IPS-15b (cell line): ENCODE measurements around the gene GABRB3.

Experiments used
- H3K27me3 ChIP-seq: one replicate; pipeline ENCODE4 v1.6.1; 2013; ENCODE audit warnings: low read length; ENCODE audit not compliant: control insufficient read depth, insufficient read depth
- H3K36me3 ChIP-seq: one replicate; pipeline ENCODE4 v1.6.1; 2013; ENCODE audit warnings: low read length; ENCODE audit not compliant: control insufficient read depth, insufficient read depth
- H3K4me1 ChIP-seq: one replicate; pipeline ENCODE4 v1.6.1; 2013; ENCODE audit warnings: mild to moderate bottlenecking, low read length; ENCODE audit not compliant: control insufficient read depth, insufficient read depth
- H3K4me3 ChIP-seq: one replicate; pipeline ENCODE4 v1.5.1; 2013; ENCODE audit warnings: low read depth, low read length
- H3K9ac ChIP-seq: one replicate; pipeline ENCODE4 v1.6.1; 2013; ENCODE audit warnings: low read depth, mild to moderate bottlenecking, low read length
- H3K9me3 ChIP-seq: one replicate; pipeline ENCODE4 v1.6.1; 2013; ENCODE audit warnings: mild to moderate bottlenecking, low read length; ENCODE audit not compliant: control insufficient read depth, insufficient read depth

GABRB3 gene

GRCh38 chr15:26571346-26571745 is 201.5 kb downstream of the GABRB3 start:
- Histone ChIP-seq H3K4me1 (no peaks in the 10 kb centered on the region), H3K9ac (no peak overlapping the region), H3K4me3 (no peak overlapping the region), H3K9me3 (no peaks in the 10 kb centered on the region), H3K27me3 (no peaks in the 10 kb centered on the region), H3K36me3 (no peaks in the 10 kb centered on the region)

- no peaks in the 10 kb centered on the region for H3K9me3 ChIP-seq
Observed at GRCh38 chr15:26565542-26565941, 207.3 kb downstream of the GABRB3 start.

GRCh38 chr15:26564361-26564760 is 208.5 kb downstream of the GABRB3 start:
- Histone ChIP-seq H3K4me3 (no peak overlapping the region), H3K9me3 (no peaks in the 10 kb centered on the region), H3K9ac (no peak overlapping the region), H3K27me3 (no peaks in the 10 kb centered on the region), H3K4me1 (peaks cover 13% of the 10 kb centered on the region), H3K36me3 (peaks cover 26% of the 10 kb centered on the region)

More at GRCh38 chr15:26565542-26565941, 207.3 kb downstream of the GABRB3 start:
- no peak overlapping the region for H3K9ac ChIP-seq
- no peak overlapping the region for H3K4me3 ChIP-seq
- no peaks in the 10 kb centered on the region for H3K27me3 ChIP-seq
- H3K36me3 ChIP-seq, result peaks cover 21% of the 10 kb centered on the region
- peaks cover 13% of the 10 kb centered on the region for H3K4me1 ChIP-seq

GRCh38 chr15:26562336-26562735 is 210.5 kb downstream of the GABRB3 start:
- Histone ChIP-seq H3K27me3 (no peaks in the 10 kb centered on the region), H3K36me3 (peaks cover 29% of the 10 kb centered on the region), H3K9me3 (no peaks in the 10 kb centered on the region), H3K4me1 (peaks cover 13% of the 10 kb centered on the region), H3K9ac (no peak overlapping the region), H3K4me3 (no peak overlapping the region)

GRCh38 chr15:26561896-26562295 is 211.0 kb downstream of the GABRB3 start:
- no peaks in the 10 kb centered on the region for H3K9me3 ChIP-seq
- peaks cover 13% of the 10 kb centered on the region for H3K4me1 ChIP-seq
- H3K36me3 ChIP-seq, result peaks cover 29% of the 10 kb centered on the region
- H3K27me3 ChIP-seq, result no peaks in the 10 kb centered on the region
- H3K4me3 ChIP-seq, result no peak overlapping the region
- H3K9ac ChIP-seq, result no peak overlapping the region

- Histone ChIP-seq H3K9ac (no peak overlapping the region), H3K9me3 (no peaks in the 10 kb centered on the region), H3K36me3 (peaks cover 29% of the 10 kb centered on the region)
Observed at GRCh38 chr15:26561130-26561529, 211.7 kb downstream of the GABRB3 start.

GRCh38 chr15:26555898-26556297 is 217.0 kb downstream of the GABRB3 start:
- Histone ChIP-seq H3K9ac (no peak overlapping the region), H3K27me3 (no peaks in the 10 kb centered on the region), H3K4me1 (no peaks in the 10 kb centered on the region), H3K9me3 (no peaks in the 10 kb centered on the region), H3K4me3 (no peak overlapping the region), H3K36me3 (peaks cover 20% of the 10 kb centered on the region)

More at GRCh38 chr15:26561130-26561529, 211.7 kb downstream of the GABRB3 start:
- no peaks in the 10 kb centered on the region for H3K27me3 ChIP-seq
- H3K4me1 ChIP-seq, result peaks cover 13% of the 10 kb centered on the region
- H3K4me3 ChIP-seq, result no peak overlapping the region

GRCh38 chr15:26551473-26551872 is 221.4 kb downstream of the GABRB3 start:
- Histone ChIP-seq H3K9ac (no peak overlapping the region), H3K4me3 (no peak overlapping the region), H3K4me1 (no peaks in the 10 kb centered on the region), H3K36me3 (peaks cover 13% of the 10 kb centered on the region), H3K27me3 (no peaks in the 10 kb centered on the region), H3K9me3 (no peaks in the 10 kb centered on the region)

GRCh38 chr15:26550880-26551279 is 222.0 kb downstream of the GABRB3 start:
- Histone ChIP-seq H3K27me3 (no peaks in the 10 kb centered on the region), H3K36me3 (peaks cover 13% of the 10 kb centered on the region), H3K9ac (no peak overlapping the region), H3K9me3 (no peaks in the 10 kb centered on the region), H3K4me3 (no peak overlapping the region), H3K4me1 (no peaks in the 10 kb centered on the region)

GRCh38 chr15:26537663-26538062 is 235.2 kb downstream of the GABRB3 start:
- no peaks in the 10 kb centered on the region for H3K36me3 ChIP-seq

GRCh38 chr15:26531489-26531888 is 241.4 kb downstream of the GABRB3 start:
- Histone ChIP-seq H3K36me3 (no peaks in the 10 kb centered on the region), H3K27me3 (no peaks in the 10 kb centered on the region), H3K4me1 (peaks cover 6% of the 10 kb centered on the region), H3K9ac (no peak overlapping the region), H3K9me3 (no peaks in the 10 kb centered on the region), H3K4me3 (no peak overlapping the region)

More at GRCh38 chr15:26537663-26538062, 235.2 kb downstream of the GABRB3 start:
- H3K27me3 ChIP-seq, result no peaks in the 10 kb centered on the region
- no peaks in the 10 kb centered on the region for H3K9me3 ChIP-seq
- no peaks in the 10 kb centered on the region for H3K4me1 ChIP-seq
- H3K4me3 ChIP-seq, result no peak overlapping the region
- H3K9ac ChIP-seq, result no peak overlapping the region

- no peaks in the 10 kb centered on the region for H3K9me3 ChIP-seq
- H3K4me1 ChIP-seq, result no peaks in the 10 kb centered on the region
- no peak overlapping the region for H3K4me3 ChIP-seq
- no peak overlapping the region for H3K9ac ChIP-seq
- H3K36me3 ChIP-seq, result no peaks in the 10 kb centered on the region
- H3K27me3 ChIP-seq, result no peaks in the 10 kb centered on the region
Observed at GRCh38 chr15:26525096-26525495, 247.8 kb downstream of the GABRB3 start.
